ENCODE measurements around the gene SLC29A1. TPM values are rescaled to one million over a fixed set of nuclear protein-coding genes. Genes with fewer than 3 reads are reported as not detected.

Gene SLC29A1
- total RNA-seq, 2 donors from 2014 or later, result 18.5 to 58.9 TPM

GRCh38 chr6:44219053-44219814, 4.2 kb upstream of the SLC29A1 start:
- WGBS, result 8% methylated on average over 12 of the region's 45 CpGs
- TF ChIP-seq, protein P1, sequence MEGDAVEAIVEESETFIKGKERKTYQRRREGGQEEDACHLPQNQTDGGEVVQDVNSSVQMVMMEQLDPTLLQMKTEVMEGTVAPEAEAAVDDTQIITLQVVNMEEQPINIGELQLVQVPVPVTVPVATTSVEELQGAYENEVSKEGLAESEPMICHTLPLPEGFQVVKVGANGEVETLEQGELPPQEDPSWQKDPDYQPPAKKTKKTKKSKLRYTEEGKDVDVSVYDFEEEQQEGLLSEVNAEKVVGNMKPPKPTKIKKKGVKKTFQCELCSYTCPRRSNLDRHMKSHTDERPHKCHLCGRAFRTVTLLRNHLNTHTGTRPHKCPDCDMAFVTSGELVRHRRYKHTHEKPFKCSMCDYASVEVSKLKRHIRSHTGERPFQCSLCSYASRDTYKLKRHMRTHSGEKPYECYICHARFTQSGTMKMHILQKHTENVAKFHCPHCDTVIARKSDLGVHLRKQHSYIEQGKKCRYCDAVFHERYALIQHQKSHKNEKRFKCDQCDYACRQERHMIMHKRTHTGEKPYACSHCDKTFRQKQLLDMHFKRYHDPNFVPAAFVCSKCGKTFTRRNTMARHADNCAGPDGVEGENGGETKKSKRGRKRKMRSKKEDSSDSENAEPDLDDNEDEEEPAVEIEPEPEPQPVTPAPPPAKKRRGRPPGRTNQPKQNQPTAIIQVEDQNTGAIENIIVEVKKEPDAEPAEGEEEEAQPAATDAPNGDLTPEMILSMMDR (IDR thresholded peaks at IDR 0.05), result peak in 2 of 4 experiments; percentile 6 to 7
- TF ChIP-seq POLR2AphosphoS5 (IDR thresholded peaks at IDR 0.05) (peak; percentile 31), POLR2A (IDR thresholded peaks at IDR 0.05) (peak; percentile 56)
- DNase-seq (ENCODE audit: low spot score), result peak; percentile 54
- Histone ChIP-seq H3K4me3 (peak overlapping the region; percentile 21 to 39), H3K36me3 (no peaks in the 10 kb centered on the region), H3K27ac (peak overlapping the region; percentile 35 to 70), H3K27me3 (replicated peaks; ENCODE audit: insufficient read depth) (no peaks in the 10 kb centered on the region), H3K9me3 (no peaks in the 10 kb centered on the region), H3K4me1 (replicated peaks) (peaks cover 17% of the 10 kb centered on the region)
- intact Hi-C loops (cut with DNase I), result loop anchor here (2.0 kb wide), 1 partner anchor 18 kb away; no protein-coding TSS in a partner anchor

DNA sequence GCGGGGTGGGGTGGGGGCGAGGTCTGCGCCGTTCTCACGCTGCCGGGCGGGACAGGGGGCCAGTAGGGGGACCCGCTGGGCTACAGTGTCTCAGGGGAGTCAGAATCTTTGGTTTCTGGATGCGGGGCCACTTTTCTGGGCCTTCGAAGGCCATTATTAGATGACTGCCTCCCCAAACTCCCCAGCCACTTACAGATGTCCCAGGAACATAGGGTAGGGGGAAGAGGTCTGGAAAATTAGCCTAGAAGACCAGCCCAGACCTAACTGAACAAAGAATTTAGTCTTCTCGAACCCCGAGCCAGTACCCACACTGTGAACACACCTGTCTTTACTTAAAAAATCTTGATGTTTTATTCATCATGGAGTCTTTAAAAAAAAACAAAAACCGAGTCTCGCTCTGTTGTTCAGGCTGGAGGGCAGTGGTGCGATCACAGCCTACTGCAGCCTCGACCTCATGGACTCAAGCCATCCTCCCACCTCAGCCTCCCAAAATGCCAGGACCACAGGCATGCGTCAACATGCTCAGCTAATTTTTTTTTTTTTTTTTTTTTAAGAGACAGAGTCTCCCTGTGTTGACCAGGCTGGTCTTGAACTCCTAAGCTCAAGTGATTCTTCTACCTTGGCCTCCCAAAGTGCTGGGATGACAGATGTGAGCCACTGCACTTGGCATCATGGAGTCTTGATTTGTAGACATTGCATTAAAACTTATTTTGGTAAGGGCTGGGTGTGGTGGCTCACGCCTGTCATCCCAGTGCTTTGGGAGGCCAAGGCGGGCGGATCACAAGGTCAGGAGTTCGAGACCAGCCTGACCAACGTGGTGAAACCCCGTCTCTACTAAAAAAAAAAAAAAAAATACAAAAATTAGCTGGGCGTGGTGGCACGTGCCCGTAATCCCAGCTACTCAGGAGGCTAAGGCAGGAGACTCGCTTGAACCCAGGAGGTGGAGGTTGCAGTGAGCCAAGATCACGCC, 3.3 kb upstream of the SLC29A1 start:
- WGBS, result 65% methylated on average over 27 of the region's 28 CpGs
- Histone ChIP-seq H3K4me1 (replicated peaks) (peaks cover 17% of the 10 kb centered on the region), H3K9me3 (no peaks in the 10 kb centered on the region), H3K4me3 (peak overlapping the region; percentile 21 to 39), H3K27me3 (replicated peaks; ENCODE audit: insufficient read depth) (no peaks in the 10 kb centered on the region), H3K27ac (peak overlapping the region; percentile 78 to 89), H3K36me3 (no peaks in the 10 kb centered on the region)
- intact Hi-C loops (cut with DNase I), result loop anchor here (2.0 kb wide), 1 partner anchor 17 kb away; no protein-coding TSS in a partner anchor
- DNase-seq (ENCODE audit: low spot score), result no peak
- TF ChIP-seq, protein P1 (IDR thresholded peaks at IDR 0.05), result no peak
- TF ChIP-seq POLR2A (IDR thresholded peaks at IDR 0.05) (no peak), POLR2AphosphoS5 (IDR thresholded peaks at IDR 0.05) (no peak)

DNA sequence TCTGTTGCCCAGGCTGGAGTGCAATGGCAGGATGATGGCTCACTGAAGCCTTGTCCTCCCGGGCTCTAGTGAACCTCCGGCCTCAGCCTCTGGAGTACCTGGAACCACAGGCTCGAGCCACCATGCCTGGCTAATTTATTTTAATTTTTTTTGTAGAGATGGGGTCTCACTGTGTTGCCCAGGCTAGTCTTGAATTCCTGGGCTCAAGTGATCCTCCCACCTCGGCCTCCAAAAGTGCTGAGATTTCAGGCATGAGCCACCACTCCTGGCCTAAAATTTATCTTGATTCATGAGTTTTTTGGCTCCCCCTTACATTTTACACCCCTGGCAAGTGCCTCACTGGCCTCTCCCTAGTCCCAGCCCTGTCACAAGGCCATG, 2.5 kb upstream of the SLC29A1 start:
- WGBS, result 87% methylated on average over 4 of the region's 4 CpGs
- Histone ChIP-seq H3K27ac (peak overlapping the region; percentile 78 to 89), H3K4me1 (replicated peaks) (peaks cover 17% of the 10 kb centered on the region), H3K27me3 (replicated peaks; ENCODE audit: insufficient read depth) (no peaks in the 10 kb centered on the region), H3K4me3 (no peak overlapping the region), H3K9me3 (no peaks in the 10 kb centered on the region), H3K36me3 (no peaks in the 10 kb centered on the region)
- intact Hi-C loops (cut with DNase I), result no loop called here
- DNase-seq (ENCODE audit: low spot score), result no peak
- no peak for TF ChIP-seq POLR2A (IDR thresholded peaks at IDR 0.05)
- TF ChIP-seq, protein P1 (IDR thresholded peaks at IDR 0.05), result no peak
- TF ChIP-seq POLR2AphosphoS5 (IDR thresholded peaks at IDR 0.05), result no peak

DNA sequence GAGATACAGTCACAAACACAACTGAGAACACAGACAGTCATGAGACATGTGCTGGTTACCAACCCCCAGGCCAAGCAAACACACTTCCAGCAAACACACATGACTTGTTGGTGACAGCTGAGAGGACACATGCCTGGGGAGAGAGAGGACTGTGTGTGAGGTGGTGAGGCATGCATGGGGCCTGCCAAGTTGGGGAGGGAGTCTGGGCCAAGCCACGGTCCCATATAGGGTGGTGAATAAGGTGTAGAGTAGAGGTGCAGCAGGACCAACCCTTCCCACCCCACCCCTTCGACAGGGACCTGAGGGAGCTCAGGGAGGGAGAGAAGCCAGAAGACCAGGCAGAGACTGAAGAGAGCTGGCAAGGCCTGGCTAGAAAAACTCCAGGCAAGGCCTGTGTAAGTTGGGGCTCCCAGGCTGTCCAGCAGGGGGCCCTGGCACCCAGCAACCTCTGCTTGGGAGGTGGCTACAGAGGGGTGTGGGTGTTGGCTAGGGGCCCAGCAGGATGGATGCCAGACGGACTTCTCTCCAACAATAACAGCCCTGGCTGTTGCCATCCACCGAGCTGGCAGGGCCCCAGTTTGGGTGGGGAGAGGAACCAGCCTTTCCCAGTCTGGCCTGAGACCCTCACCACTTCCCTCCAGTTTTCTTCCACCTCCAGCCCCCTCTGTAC, 2.0 kb upstream of the SLC29A1 start:
- Histone ChIP-seq H3K4me3 (no peak overlapping the region), H3K27ac (peak overlapping the region; percentile 78 to 89), H3K9me3 (no peaks in the 10 kb centered on the region), H3K36me3 (no peaks in the 10 kb centered on the region), H3K27me3 (replicated peaks; ENCODE audit: insufficient read depth) (no peaks in the 10 kb centered on the region), H3K4me1 (replicated peaks) (peaks cover 17% of the 10 kb centered on the region)
- DNase-seq (ENCODE audit: low spot score), result peak; percentile 88
- TF ChIP-seq POLR2AphosphoS5 (IDR thresholded peaks at IDR 0.05), result peak; percentile 88
- TF ChIP-seq, protein P1 (IDR thresholded peaks at IDR 0.05), result peak; percentile 39 to 92 (median 72)
- TF ChIP-seq POLR2A (IDR thresholded peaks at IDR 0.05), result no peak
- 23% methylated on average over 4 of the region's 4 CpGs for WGBS
- intact Hi-C loops (cut with DNase I), result no loop called here

Measured in prostate gland (tissue), 2 donors.